GM19099 (cell line): Measurements from ENCODE around the gene NR3C2.

Experiments used
- POLR2A ChIP-seq: IDR thresholded peaks from 3 replicates; pipeline ENCODE4 v1.6.1; 2011; ENCODE audit warnings: low read depth; ENCODE audit not compliant: insufficient read length; ENCODE audit errors: extremely low read depth

NR3C2 gene

GRCh38 chr4:148364525-148364924 is 77.7 kb downstream of the NR3C2 start:
- no peak for TF ChIP-seq POLR2A

GRCh38 chr4:148359769-148360168 is 82.4 kb downstream of the NR3C2 start:
- TF ChIP-seq POLR2A, result no peak

GRCh38 chr4:148355442-148356123 is 86.6 kb downstream of the NR3C2 start:
- TF ChIP-seq POLR2A, result no peak

- TF ChIP-seq POLR2A, result no peak
These were observed 88.0 kb downstream of the NR3C2 start for GRCh38 chr4:148354186-148354585.

GRCh38 chr4:148353571-148353970 is 88.6 kb downstream of the NR3C2 start:
- TF ChIP-seq POLR2A, result no peak

GRCh38 chr4:148349153-148349552 is 93.1 kb downstream of the NR3C2 start:
- no peak for TF ChIP-seq POLR2A

- TF ChIP-seq POLR2A, result no peak
These were observed 95.6 kb downstream of the NR3C2 start for GRCh38 chr4:148346657-148347056.

GRCh38 chr4:148345509-148345908 is 96.7 kb downstream of the NR3C2 start:
- no peak for TF ChIP-seq POLR2A

GRCh38 chr4:148344941-148345340 is 97.3 kb downstream of the NR3C2 start:
- no peak for TF ChIP-seq POLR2A

- TF ChIP-seq POLR2A, result no peak
These were observed 97.9 kb downstream of the NR3C2 start for GRCh38 chr4:148344352-148344751.

- no peak for TF ChIP-seq POLR2A
These were observed 100.0 kb downstream of the NR3C2 start for GRCh38 chr4:148341980-148342800.

- no peak for TF ChIP-seq POLR2A
These were observed 107.1 kb downstream of the NR3C2 start for GRCh38 chr4:148335133-148335532.

- TF ChIP-seq POLR2A, result no peak
These were observed 108.9 kb downstream of the NR3C2 start for GRCh38 chr4:148333265-148333664.

GRCh38 chr4:148332486-148332885 is 109.7 kb downstream of the NR3C2 start:
- no peak for TF ChIP-seq POLR2A

GRCh38 chr4:148330724-148331123 is 111.5 kb downstream of the NR3C2 start:
- no peak for TF ChIP-seq POLR2A

GRCh38 chr4:148330161-148330560 is 112.1 kb downstream of the NR3C2 start:
- TF ChIP-seq POLR2A, result no peak
